Right lobe of liver (tissue), 4 donors: ENCODE results near the gene ATG14.

Source experiments
- CTCF ChIP-seq, 4 donors: fragments of 200-600 bp in 3 of 4; fragments of 450-650 bp in 1 of 4; IDR thresholded peaks; one replicate each; pipeline versions ENCODE4 v1.5.1 to v1.8.0; 2016 to 2022; ENCODE audit warnings: antibody characterized with exemption in 4 of 4, mild to moderate bottlenecking in 2 of 4
- POLR2A ChIP-seq: fragments of 450-650 bp; IDR thresholded peaks from one replicate; pipeline ENCODE4 v1.6.1; 2017; ENCODE audit warnings: antibody characterized with exemption, mild to moderate bottlenecking
- donor health status: DM: no; HTN: no; CAD: no.
- donor health status: DM: no; HTN: no; CAD: no.
- donor health status: DM: no; HTN: yes; CAD: no.

- TF ChIP-seq CTCF (IDR thresholded peaks at IDR 0.05) (no peak), POLR2A (no peak)
These were observed 29.1 kb downstream of the ATG14 start for GRCh38 chr14:55382483-55382882.
